Prostate gland (tissue), 2 donors: Measurements from ENCODE around the gene FLYWCH1.

Experiments
- POLR2A ChIP-seq: fragments of 450-650 bp; IDR thresholded peaks from one replicate; pipeline ENCODE4 v1.6.1; 2016; ENCODE audit warnings: antibody characterized with exemption, mild to moderate bottlenecking
- TF ChIP-seq, protein P1 (sequence below), 4 experiments: fragments of 200-600 bp in 2 of 4; fragments of 450-650 bp in 2 of 4; sonication (generic) in 2 of 4; IDR thresholded peaks; 1 replicate in 3 of 4; 2 replicates in 1 of 4; pipeline ENCODE4 v1.5.1; 2016 to 2019; ENCODE audit warnings: antibody characterized with exemption in 4 of 4, mild to moderate bottlenecking in 2 of 4, moderate library complexity in 2 of 4

DNA sequence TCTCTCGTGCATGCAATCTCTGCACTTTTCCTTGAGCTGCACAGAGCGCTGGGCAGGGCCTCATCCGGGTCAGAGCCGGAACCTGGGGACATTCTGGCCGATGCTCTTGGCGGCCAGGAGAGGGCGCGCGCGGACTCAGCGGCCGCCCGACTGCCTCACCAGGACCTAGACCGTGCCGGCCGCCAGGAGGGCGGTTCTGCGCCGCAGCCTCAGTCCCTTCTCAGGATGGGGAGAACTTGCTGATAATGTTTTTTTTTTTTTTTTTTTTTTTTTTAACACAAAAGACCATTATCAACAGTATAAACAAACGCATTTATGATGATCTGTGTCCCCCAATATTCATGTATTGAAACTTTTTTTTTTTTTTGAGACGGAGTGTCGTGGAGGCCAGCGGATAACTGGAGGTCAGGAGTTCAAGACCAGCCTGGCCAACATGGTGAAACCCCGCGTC is 36.8 kb upstream of the FLYWCH1 start:
- no peak for TF ChIP-seq POLR2A
- TF ChIP-seq, protein P1, sequence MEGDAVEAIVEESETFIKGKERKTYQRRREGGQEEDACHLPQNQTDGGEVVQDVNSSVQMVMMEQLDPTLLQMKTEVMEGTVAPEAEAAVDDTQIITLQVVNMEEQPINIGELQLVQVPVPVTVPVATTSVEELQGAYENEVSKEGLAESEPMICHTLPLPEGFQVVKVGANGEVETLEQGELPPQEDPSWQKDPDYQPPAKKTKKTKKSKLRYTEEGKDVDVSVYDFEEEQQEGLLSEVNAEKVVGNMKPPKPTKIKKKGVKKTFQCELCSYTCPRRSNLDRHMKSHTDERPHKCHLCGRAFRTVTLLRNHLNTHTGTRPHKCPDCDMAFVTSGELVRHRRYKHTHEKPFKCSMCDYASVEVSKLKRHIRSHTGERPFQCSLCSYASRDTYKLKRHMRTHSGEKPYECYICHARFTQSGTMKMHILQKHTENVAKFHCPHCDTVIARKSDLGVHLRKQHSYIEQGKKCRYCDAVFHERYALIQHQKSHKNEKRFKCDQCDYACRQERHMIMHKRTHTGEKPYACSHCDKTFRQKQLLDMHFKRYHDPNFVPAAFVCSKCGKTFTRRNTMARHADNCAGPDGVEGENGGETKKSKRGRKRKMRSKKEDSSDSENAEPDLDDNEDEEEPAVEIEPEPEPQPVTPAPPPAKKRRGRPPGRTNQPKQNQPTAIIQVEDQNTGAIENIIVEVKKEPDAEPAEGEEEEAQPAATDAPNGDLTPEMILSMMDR (IDR thresholded peaks at IDR 0.05): peak; percentile 79 to 99 (median 92)
